Natural killer cell (primary cell): ENCODE data around the gene RASSF3. TPM values are rescaled to one million over a fixed set of nuclear protein-coding genes. Genes with fewer than 3 reads are reported as not detected.

Source experiments
- ATAC-seq, 3 donors: fragments of 150-1000 bp in 2 of 3; fragments of 200-7000 bp in 1 of 3; cut with Tn5 transposase; 1 replicate in 1 of 3; 2 replicates in 2 of 3; pipeline ENCODE4 v1.10.0; 2021; ENCODE audit warnings: mild to moderate bottlenecking in 2 of 3, moderate library complexity in 2 of 3
- DNase-seq, 2 donors: peaks; one replicate each; pipeline versions ENCODE4 v3.0.0 to v3.0.0-alpha.2; 2013 to 2021; ENCODE audit warnings: mixed read lengths in 1 of 2
- H3K27ac ChIP-seq: one replicate; pipeline ENCODE4 v1.5.1; 2013; ENCODE audit warnings: mild to moderate bottlenecking, low read length
- H3K27me3 ChIP-seq: one replicate; pipeline ENCODE4 v1.6.1; 2013; ENCODE audit warnings: low read length; ENCODE audit not compliant: control insufficient read depth, insufficient read depth
- H3K36me3 ChIP-seq: one replicate; pipeline ENCODE4 v1.6.1; 2013; ENCODE audit warnings: low read length; ENCODE audit not compliant: control insufficient read depth, insufficient read depth
- H3K4me1 ChIP-seq: one replicate; pipeline ENCODE4 v1.6.1; 2013; ENCODE audit warnings: low read length; ENCODE audit not compliant: control insufficient read depth, insufficient read depth
- H3K4me3 ChIP-seq: one replicate; pipeline ENCODE4 v1.5.1; 2013; ENCODE audit warnings: low read length
- H3K9me3 ChIP-seq: one replicate; pipeline ENCODE4 v1.6.1; 2013; ENCODE audit warnings: low read length; ENCODE audit not compliant: control insufficient read depth, insufficient read depth
- H3K27ac Mint-ChIP-seq, 2 donors: one replicate each; pipeline ENCODE4 v1.8.0; 2022; ENCODE audit warnings: mild to moderate bottlenecking in 2 of 2, mixed read lengths in 2 of 2, moderate library complexity in 1 of 2
- H3K27me3 Mint-ChIP-seq, 2 donors: one replicate each; pipeline ENCODE4 v1.8.0; 2022; ENCODE audit warnings: low read depth in 2 of 2, mixed read lengths in 2 of 2
- H3K36me3 Mint-ChIP-seq: one replicate; pipeline ENCODE4 v1.8.0; 2022; ENCODE audit warnings: mixed read lengths
- H3K4me1 Mint-ChIP-seq, 2 donors: one replicate each; pipeline ENCODE4 v1.8.0; 2022; ENCODE audit warnings: mixed read lengths in 2 of 2
- H3K4me3 Mint-ChIP-seq: one replicate; pipeline ENCODE4 v1.8.0; 2022; ENCODE audit warnings: mild to moderate bottlenecking, moderate library complexity, mixed read lengths
- H3K9me3 Mint-ChIP-seq, 2 donors: one replicate each; pipeline ENCODE4 v1.8.0; 2022; ENCODE audit warnings: mixed read lengths in 2 of 2
- WGBS: methylation state at CpG from one replicate; pipeline ENCODE4 v1.1.7; 2013; ENCODE audit warnings: missing lambda C conversion rate; ENCODE audit not compliant: insufficient coverage; 5-methylcytosine and 5-hydroxymethylcytosine counted together
- intact Hi-C: fragments of 100-400 bp; cut with micrococcal nuclease; formaldehyde crosslinking; loops from one replicate; pipeline ENCODE4 v1.14.2; 2022
- total RNA-seq, 4 donors: library from RNA; stranded (reverse); fragments of 120-200 nt in 1 of 4; gene quantifications; one replicate each; pipeline versions ENCODE4 v1.2.3 to v1.2.4, GENCODE V29; 2013 to 2022
- TF ChIP-seq, protein P1 (sequence below): fragments of 200-600 bp; IDR thresholded peaks from one replicate; pipeline ENCODE4 v1.8.0; 2022; ENCODE audit warnings: antibody characterized with exemption

The RASSF3 gene
- total RNA-seq, 3 donors from 2014 or later (not counting 1 experiment from before 2014, with no cell fraction given) = 63.4 to 105 (median 80.5) TPM

- no peak overlapping the region for H3K4me3 Mint-ChIP-seq
Measured at GRCh38 chr12:64707362-64707761, 97.1 kb downstream of the RASSF3 start.

DNA sequence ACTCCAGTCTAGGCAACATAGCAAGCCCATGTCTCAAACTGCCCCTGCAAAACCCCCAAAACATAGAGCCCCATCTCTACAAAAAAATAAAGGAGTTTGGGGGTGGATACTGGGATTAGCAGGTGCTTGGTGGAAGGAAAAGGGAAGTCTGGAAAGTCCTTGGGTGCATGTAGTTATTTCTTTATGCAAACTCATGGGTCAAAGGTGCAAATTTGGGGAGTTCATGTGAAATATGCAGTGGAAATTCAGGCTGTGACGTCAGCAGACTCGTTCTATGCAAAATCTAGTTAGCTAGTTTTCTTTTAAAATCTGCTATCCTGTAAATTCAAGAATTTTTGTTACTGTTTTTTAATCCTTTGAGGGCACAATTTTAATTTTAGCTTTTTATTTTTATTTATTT, 97.6 kb downstream of the RASSF3 start:
- no peaks in the 10 kb centered on the region for H3K9me3 ChIP-seq
- intact Hi-C loops = no loop called here
- H3K36me3 Mint-ChIP-seq = no peaks in the 10 kb centered on the region
- no peak overlapping the region for H3K27ac Mint-ChIP-seq
- H3K4me3 ChIP-seq = no peak overlapping the region
- DNase-seq (no peak), ATAC-seq (no peak)
- H3K36me3 ChIP-seq = peaks cover 1% of the 10 kb centered on the region
- H3K9me3 Mint-ChIP-seq = no peaks in the 10 kb centered on the region
- no peaks in the 10 kb centered on the region for H3K4me1 ChIP-seq
- no peak overlapping the region for H3K27ac ChIP-seq
- TF ChIP-seq, protein P1, sequence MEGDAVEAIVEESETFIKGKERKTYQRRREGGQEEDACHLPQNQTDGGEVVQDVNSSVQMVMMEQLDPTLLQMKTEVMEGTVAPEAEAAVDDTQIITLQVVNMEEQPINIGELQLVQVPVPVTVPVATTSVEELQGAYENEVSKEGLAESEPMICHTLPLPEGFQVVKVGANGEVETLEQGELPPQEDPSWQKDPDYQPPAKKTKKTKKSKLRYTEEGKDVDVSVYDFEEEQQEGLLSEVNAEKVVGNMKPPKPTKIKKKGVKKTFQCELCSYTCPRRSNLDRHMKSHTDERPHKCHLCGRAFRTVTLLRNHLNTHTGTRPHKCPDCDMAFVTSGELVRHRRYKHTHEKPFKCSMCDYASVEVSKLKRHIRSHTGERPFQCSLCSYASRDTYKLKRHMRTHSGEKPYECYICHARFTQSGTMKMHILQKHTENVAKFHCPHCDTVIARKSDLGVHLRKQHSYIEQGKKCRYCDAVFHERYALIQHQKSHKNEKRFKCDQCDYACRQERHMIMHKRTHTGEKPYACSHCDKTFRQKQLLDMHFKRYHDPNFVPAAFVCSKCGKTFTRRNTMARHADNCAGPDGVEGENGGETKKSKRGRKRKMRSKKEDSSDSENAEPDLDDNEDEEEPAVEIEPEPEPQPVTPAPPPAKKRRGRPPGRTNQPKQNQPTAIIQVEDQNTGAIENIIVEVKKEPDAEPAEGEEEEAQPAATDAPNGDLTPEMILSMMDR = no peak
- peaks cover 2 to 7% of the 10 kb centered on the region in 2 donors for H3K4me1 Mint-ChIP-seq
- no peaks in the 10 kb centered on the region for H3K27me3 Mint-ChIP-seq
- no peaks in the 10 kb centered on the region for H3K27me3 ChIP-seq
- H3K4me3 Mint-ChIP-seq = no peak overlapping the region
- WGBS = 100% methylated on average over 2 of the region's 2 CpGs

More at GRCh38 chr12:64707362-64707761, 97.1 kb downstream of the RASSF3 start:
- no peaks in the 10 kb centered on the region for H3K27me3 Mint-ChIP-seq
- no peaks in the 10 kb centered on the region for H3K9me3 Mint-ChIP-seq
- H3K4me1 Mint-ChIP-seq = peaks cover 0 to 7% of the 10 kb centered on the region in 2 donors
- TF ChIP-seq, protein P1 = no peak
- 100% methylated on average over 4 of the region's 4 CpGs for WGBS
- Histone ChIP-seq H3K4me3 (no peak overlapping the region), H3K9me3 (no peaks in the 10 kb centered on the region), H3K36me3 (peaks cover under 1% of the 10 kb centered on the region), H3K27ac (no peak overlapping the region), H3K27me3 (no peaks in the 10 kb centered on the region), H3K4me1 (peaks cover 2% of the 10 kb centered on the region)
- intact Hi-C loops = no loop called here
- no peak overlapping the region for H3K27ac Mint-ChIP-seq
- DNase-seq (no peak), ATAC-seq (no peak)
- H3K36me3 Mint-ChIP-seq = no peaks in the 10 kb centered on the region

DNA sequence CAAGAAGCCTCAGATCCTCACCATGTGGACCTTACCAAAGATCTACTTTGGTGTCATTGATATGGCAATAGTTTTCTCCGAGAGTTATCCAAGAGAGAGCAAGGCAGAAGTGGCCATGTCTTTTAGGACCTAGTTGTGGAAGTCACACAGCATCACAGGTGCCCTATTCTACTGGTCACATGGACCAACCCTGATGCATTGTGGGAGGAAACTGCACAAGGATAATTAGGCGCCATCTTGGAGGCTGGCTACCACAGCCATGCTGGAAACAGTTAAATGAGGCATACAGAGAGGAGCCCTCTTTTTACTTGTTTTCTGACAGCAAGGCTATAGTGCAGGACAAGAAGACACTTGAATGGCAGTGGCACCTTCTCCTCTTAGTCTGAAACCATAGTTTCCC, 99.1 kb downstream of the RASSF3 start:
- H3K4me3 ChIP-seq = no peak overlapping the region
- Mint-ChIP-seq H3K4me3 (no peak overlapping the region), H3K27me3 (no peaks in the 10 kb centered on the region), H3K9me3 (no peaks in the 10 kb centered on the region), H3K4me1 (peaks cover 17 to 22% of the 10 kb centered on the region in 2 donors), H3K27ac (no peak overlapping the region), H3K36me3 (no peaks in the 10 kb centered on the region)
- no peak overlapping the region for H3K27ac ChIP-seq
- peaks cover 10% of the 10 kb centered on the region for H3K4me1 ChIP-seq
- ATAC-seq = no peak
- H3K9me3 ChIP-seq = no peaks in the 10 kb centered on the region
- TF ChIP-seq, protein P1 = no peak
- intact Hi-C loops = no loop called here
- DNase-seq = no peak
- H3K36me3 ChIP-seq = peaks cover 4% of the 10 kb centered on the region
- H3K27me3 ChIP-seq = no peaks in the 10 kb centered on the region
- WGBS = 100% methylated on average over 2 of the region's 2 CpGs

GRCh38 chr12:64713376-64713775, 103.1 kb downstream of the RASSF3 start:
- H3K27me3 ChIP-seq = no peaks in the 10 kb centered on the region
- H3K27ac Mint-ChIP-seq = peak overlapping the region; percentile 96 to 97
- H3K9me3 ChIP-seq = no peaks in the 10 kb centered on the region
- no peaks in the 10 kb centered on the region for H3K9me3 Mint-ChIP-seq
- no peak for DNase-seq
- peaks cover 52 to 60% of the 10 kb centered on the region in 2 donors for H3K4me1 Mint-ChIP-seq
- TF ChIP-seq, protein P1 = no peak
- no peak for ATAC-seq
- H3K36me3 ChIP-seq = peaks cover 8% of the 10 kb centered on the region
- H3K27me3 Mint-ChIP-seq = no peaks in the 10 kb centered on the region
- H3K4me1 ChIP-seq = peaks cover 41% of the 10 kb centered on the region
- intact Hi-C loops = no loop called here
- H3K36me3 Mint-ChIP-seq = peaks cover 9% of the 10 kb centered on the region
- H3K4me3 Mint-ChIP-seq = peak overlapping the region; percentile 49
- H3K4me3 ChIP-seq = no peak overlapping the region
- peak overlapping the region; percentile 91 for H3K27ac ChIP-seq
